Measurements from ENCODE around the gene PTCD1.

DNA sequence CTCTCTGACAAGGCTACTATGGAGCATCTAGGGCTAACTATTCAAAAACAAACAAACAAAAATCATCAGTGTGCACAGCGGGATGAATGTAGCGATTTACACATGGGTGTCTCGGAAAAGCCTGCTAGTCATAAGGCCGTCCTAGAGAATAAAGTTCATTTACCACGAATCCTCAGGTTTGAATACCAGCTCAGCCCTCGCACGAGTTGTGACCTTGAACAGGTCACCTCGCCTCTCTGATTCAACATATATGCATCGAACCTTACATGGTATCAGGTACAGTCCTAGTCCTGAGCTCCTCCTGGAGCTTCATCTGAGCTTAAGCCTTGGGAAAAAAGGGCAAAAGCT is 26.8 kb upstream of the PTCD1 start:
- no peak for TF ChIP-seq EZH2 (IDR thresholded peaks at IDR 0.05; ENCODE audit: insufficient read depth, poor library complexity, severe bottlenecking)
- TF ChIP-seq EZH2phosphoT487 (IDR thresholded peaks at IDR 0.05; ENCODE audit: insufficient read depth, low read depth), result no peak

Measured in GM23248 (cell line).